Endodermal cell (in vitro differentiated cells): ENCODE data around the gene HOXA1. TPM values are rescaled to one million over a fixed set of nuclear protein-coding genes. Genes with fewer than 3 reads are reported as not detected.
A peak's percentile ranks its signal among the peaks of the same experiment; 100 is the strongest.

Experiments
- DNase-seq: peaks from one replicate; pipeline ENCODE4 v3.0.0-alpha.2; 2017
- H3K27ac ChIP-seq: 2 replicates; pipeline ENCODE4 v1.5.1; 2013; ENCODE audit warnings: mild to moderate bottlenecking, low read depth, low read length, moderate library complexity
- H3K27me3 ChIP-seq: 2 replicates; pipeline ENCODE4 v1.6.1; 2013; ENCODE audit warnings: mild to moderate bottlenecking, low read length, moderate library complexity; ENCODE audit not compliant: insufficient read depth, control insufficient read depth, poor library complexity, severe bottlenecking
- H3K36me3 ChIP-seq: 2 replicates; pipeline ENCODE4 v1.7.0; 2013; ENCODE audit warnings: mild to moderate bottlenecking, low read length, moderate library complexity; ENCODE audit not compliant: control insufficient read depth, insufficient read depth
- H3K4me1 ChIP-seq: one replicate; pipeline ENCODE4 v1.7.0; 2013; ENCODE audit warnings: low read length; ENCODE audit not compliant: control insufficient read depth, insufficient read depth
- H3K4me3 ChIP-seq: 2 replicates; pipeline ENCODE4 v1.5.1; 2013; ENCODE audit warnings: mild to moderate bottlenecking, low read length, moderate library complexity
- H3K9ac ChIP-seq: 2 replicates; pipeline ENCODE4 v1.6.1; 2013; ENCODE audit warnings: mild to moderate bottlenecking, low read length, moderate library complexity; ENCODE audit not compliant: poor library complexity, severe bottlenecking; ENCODE audit errors: extremely low read depth
- H3K9me3 ChIP-seq: 2 replicates; pipeline ENCODE4 v1.6.1; 2013; ENCODE audit warnings: mild to moderate bottlenecking, low read length, moderate library complexity; ENCODE audit not compliant: control insufficient read depth
- H3K27ac Mint-ChIP-seq: 2 replicates; pipeline ENCODE4 v1.8.0; 2020; ENCODE audit warnings: mixed read lengths
- H3K27me3 Mint-ChIP-seq: 2 replicates; pipeline ENCODE4 v1.8.0; 2021; ENCODE audit warnings: mild to moderate bottlenecking, mixed read lengths; ENCODE audit not compliant: insufficient read depth
- H3K36me3 Mint-ChIP-seq: 2 replicates; pipeline ENCODE4 v1.8.0; 2020; ENCODE audit warnings: low read depth, mixed read lengths
- H3K4me1 Mint-ChIP-seq: 2 replicates; pipeline ENCODE4 v1.8.0; 2020; ENCODE audit warnings: mixed read lengths
- H3K4me3 Mint-ChIP-seq: 2 replicates; pipeline ENCODE4 v1.8.0; 2020; ENCODE audit warnings: mild to moderate bottlenecking, moderate library complexity, mixed read lengths
- H3K9me3 Mint-ChIP-seq: 2 replicates; pipeline ENCODE4 v1.8.0; 2020; ENCODE audit warnings: mild to moderate bottlenecking, mixed read lengths
- CTCF ChIP-seq: fragments of 200-600 bp; sonication (generic); conservative IDR thresholded peaks from 2 replicates; pipeline ENCODE4 v1.5.0; 2021; ENCODE audit warnings: antibody characterized with exemption, mild to moderate bottlenecking
- WGBS, 2 experiments: methylation state at CpG; one replicate each; pipeline versions ENCODE4 v1.1.5 to v1.1.7; 2013; ENCODE audit warnings: missing lambda C conversion rate in 2 of 2, mixed read lengths in 1 of 2; ENCODE audit not compliant: insufficient coverage in 1 of 2, insufficient read length in 1 of 2; 5-methylcytosine and 5-hydroxymethylcytosine counted together
- total RNA-seq, 2 donors: library from RNA; stranded (reverse); fragmentation: NEBNext Ultra II Directional in 1 of 2; extraction: Animal tissue kit (Norgen Biotek cat#: 25700) in 1 of 2; gene quantifications; 2 replicates in 1 of 2; 3 replicates in 1 of 2; pipeline ENCODE4 v1.2.1, GENCODE V29; 2021

HOXA1 gene
- total RNA-seq, 2 donors from 2014 or later = not detected

GRCh38 chr7:27111042-27111750 is 15.4 kb upstream of the HOXA1 start:
- peaks cover 95% of the 10 kb centered on the region for H3K27me3 Mint-ChIP-seq
- Histone ChIP-seq H3K4me3 (no peak overlapping the region), H3K4me1 (no peaks in the 10 kb centered on the region), H3K9ac (no peak overlapping the region), H3K9me3 (peaks cover 4% of the 10 kb centered on the region), H3K27ac (peak overlapping the region; percentile 69), H3K27me3 (peaks cover 97% of the 10 kb centered on the region), H3K36me3 (no peaks in the 10 kb centered on the region)
- H3K36me3 Mint-ChIP-seq = no peaks in the 10 kb centered on the region
- no peaks in the 10 kb centered on the region for H3K9me3 Mint-ChIP-seq
- no peak for TF ChIP-seq CTCF
- H3K27ac Mint-ChIP-seq = no peak overlapping the region
- H3K4me1 Mint-ChIP-seq = peaks cover 8% of the 10 kb centered on the region
- no peak for DNase-seq
- no peak overlapping the region for H3K4me3 Mint-ChIP-seq
- WGBS, 2 experiments = 0 to 8% methylated on average over 1 to 5 of the region's 6 CpGs

- H3K4me1 ChIP-seq = no peaks in the 10 kb centered on the region
- H3K4me3 ChIP-seq = no peak overlapping the region
- TF ChIP-seq CTCF = no peak
- Mint-ChIP-seq H3K9me3 (no peaks in the 10 kb centered on the region), H3K4me3 (no peak overlapping the region), H3K27ac (no peak overlapping the region), H3K4me1 (peaks cover 8% of the 10 kb centered on the region), H3K27me3 (peaks cover 95% of the 10 kb centered on the region), H3K36me3 (no peaks in the 10 kb centered on the region)
- H3K36me3 ChIP-seq = no peaks in the 10 kb centered on the region
- H3K27ac ChIP-seq = peak overlapping the region; percentile 69
- 4% methylated on average over 13 to 66 of the region's 66 CpGs for WGBS, 2 experiments
- DNase-seq = peak; percentile 83
- H3K9me3 ChIP-seq = peaks cover 4% of the 10 kb centered on the region
- H3K27me3 ChIP-seq = peaks cover 97% of the 10 kb centered on the region
- H3K9ac ChIP-seq = no peak overlapping the region
Observed at GRCh38 chr7:27110186-27111031, 14.6 kb upstream of the HOXA1 start.

GRCh38 chr7:27109466-27110185 is 13.8 kb upstream of the HOXA1 start:
- no peak for TF ChIP-seq CTCF
- Histone ChIP-seq H3K27me3 (peaks cover 97% of the 10 kb centered on the region), H3K9me3 (peaks cover 4% of the 10 kb centered on the region), H3K4me1 (no peaks in the 10 kb centered on the region), H3K27ac (no peak overlapping the region), H3K36me3 (no peaks in the 10 kb centered on the region), H3K9ac (no peak overlapping the region), H3K4me3 (no peak overlapping the region)
- no peaks in the 10 kb centered on the region for H3K9me3 Mint-ChIP-seq
- peaks cover 95% of the 10 kb centered on the region for H3K27me3 Mint-ChIP-seq
- H3K27ac Mint-ChIP-seq = no peak overlapping the region
- 50 to 69% methylated on average over 2 to 4 of the region's 4 CpGs for WGBS, 2 experiments
- H3K4me1 Mint-ChIP-seq = peaks cover 8% of the 10 kb centered on the region
- H3K36me3 Mint-ChIP-seq = no peaks in the 10 kb centered on the region
- no peak overlapping the region for H3K4me3 Mint-ChIP-seq
- no peak for DNase-seq
